Cortex of kidney (tissue), 1 donor: ENCODE measurements around the gene TMEM255B.

Source experiments
- DNase-seq: peaks from one replicate; lab custom pipeline; 2025; lab: John Stamatoyannopoulos, UW

The TMEM255B gene

GRCh38 chr13:113834496-113835200 lies 75.6 kb downstream of the TMEM255B start:
- no peak for DNase-seq

- no peak for DNase-seq
Observed at GRCh38 chr13:113835461-113836270, 76.6 kb downstream of the TMEM255B start.

- DNase-seq = no peak
Observed at GRCh38 chr13:113836768-113837559, 77.9 kb downstream of the TMEM255B start.

GRCh38 chr13:113837560-113838355 lies 78.7 kb downstream of the TMEM255B start:
- no peak for DNase-seq

- DNase-seq = no peak
Observed at GRCh38 chr13:113838711-113839201, 79.7 kb downstream of the TMEM255B start.

- DNase-seq = no peak
Observed at GRCh38 chr13:113839536-113840204, 80.6 kb downstream of the TMEM255B start.

GRCh38 chr13:113840541-113841352 lies 81.7 kb downstream of the TMEM255B start:
- DNase-seq = no peak

GRCh38 chr13:113841353-113841650 lies 82.3 kb downstream of the TMEM255B start:
- no peak for DNase-seq

- DNase-seq = no peak
Observed at GRCh38 chr13:113842336-113843062, 83.5 kb downstream of the TMEM255B start.

- DNase-seq = no peak
Observed at GRCh38 chr13:113843063-113843654, 84.1 kb downstream of the TMEM255B start.

- no peak for DNase-seq
Observed at GRCh38 chr13:113843864-113844556, 85.0 kb downstream of the TMEM255B start.

GRCh38 chr13:113845055-113845454 lies 86.0 kb downstream of the TMEM255B start:
- DNase-seq = no peak

GRCh38 chr13:113845723-113846635 lies 87.0 kb downstream of the TMEM255B start:
- DNase-seq = no peak

- no peak for DNase-seq
Observed at GRCh38 chr13:113846636-113847318, 87.8 kb downstream of the TMEM255B start.

GRCh38 chr13:113848020-113848419 lies 89.0 kb downstream of the TMEM255B start:
- DNase-seq = no peak

- no peak for DNase-seq
Observed at GRCh38 chr13:113848431-113849260, 89.6 kb downstream of the TMEM255B start.
